Thymus (tissue), 11 donors: ENCODE results near the gene CERS6. TPM values are rescaled to one million over a fixed set of nuclear protein-coding genes. Genes with fewer than 3 reads are reported as not detected.

Source experiments
- DNase-seq, 9 donors: peaks; one replicate each; pipeline ENCODE4 v3.0.0-alpha.2; 2013; ENCODE audit warnings: low spot score in 9 of 9, low read depth in 6 of 9, missing footprints in 1 of 9
- H3K27ac ChIP-seq, 2 donors: one replicate each; pipeline ENCODE4 v1.5.1; 2013; ENCODE audit warnings: control low read depth in 1 of 2, low read depth in 1 of 2, low read length in 1 of 2, mild to moderate bottlenecking in 1 of 2, moderate library complexity in 1 of 2
- H3K27me3 ChIP-seq, 2 donors: one replicate each; pipeline ENCODE4 v1.5.1; 2013; ENCODE audit warnings: low read length in 1 of 2; ENCODE audit not compliant: control insufficient read depth in 2 of 2, insufficient read depth in 1 of 2
- H3K36me3 ChIP-seq, 2 donors: one replicate each; pipeline ENCODE4 v1.5.1; 2013; ENCODE audit warnings: low read length in 1 of 2, mild to moderate bottlenecking in 1 of 2, moderate library complexity in 1 of 2; ENCODE audit not compliant: control insufficient read depth in 2 of 2, insufficient read depth in 2 of 2
- H3K4me1 ChIP-seq, 2 donors: one replicate each; pipeline ENCODE4 v1.5.1; 2013; ENCODE audit warnings: low read length in 2 of 2; ENCODE audit not compliant: control insufficient read depth in 2 of 2, insufficient read depth in 2 of 2
- H3K4me3 ChIP-seq, 2 donors: one replicate each; pipeline ENCODE4 v1.5.1; 2013; ENCODE audit warnings: low read length in 2 of 2, control low read depth in 1 of 2, mild to moderate bottlenecking in 1 of 2
- H3K9me3 ChIP-seq, 2 donors: one replicate each; pipeline ENCODE4 v1.5.1; 2013; ENCODE audit warnings: low read length in 1 of 2, mild to moderate bottlenecking in 1 of 2; ENCODE audit not compliant: control insufficient read depth in 2 of 2, insufficient read depth in 1 of 2
- WGBS: extraction: QIAGEN DNeasy Blood & Tissue Kit; methylation state at CpG from one replicate; pipeline ENCODE4 v1.1.7; 2013; 5-methylcytosine and 5-hydroxymethylcytosine counted together
- polyA plus RNA-seq: library from polyadenylated mRNA; stranded (reverse); fragments of 200-250 nt; gene quantifications from one replicate; pipeline ENCODE4 v1.2.3, GENCODE V29; 2013
- total RNA-seq: library from RNA; stranded (reverse); fragments of 120-200 nt; gene quantifications from one replicate; pipeline ENCODE4 v1.2.4, GENCODE V29; 2013
- donor health status: healthy.

The CERS6 gene
- total and polyA plus RNA-seq, 2 donors, result 12.1 to 26.9 TPM

- no peaks in the 10 kb centered on the region for H3K36me3 ChIP-seq
- H3K4me3 ChIP-seq, result no peak overlapping the region
- H3K27me3 ChIP-seq, result no peaks in the 10 kb centered on the region
- H3K9me3 ChIP-seq, result no peaks in the 10 kb centered on the region
- H3K4me1 ChIP-seq, result peaks cover 0 to 4% of the 10 kb centered on the region in 2 donors
- DNase-seq, result no peak
- H3K27ac ChIP-seq, result no peak overlapping the region
These were observed 213.1 kb downstream of the CERS6 start for GRCh38 chr2:168669151-168669550.

GRCh38 chr2:168670478-168670877, 214.4 kb downstream of the CERS6 start:
- H3K27me3 ChIP-seq, result no peaks in the 10 kb centered on the region
- 84% methylated on average over 1 of the region's 1 CpG for WGBS

GRCh38 chr2:168671932-168672331, 215.9 kb downstream of the CERS6 start:
- no peak overlapping the region for H3K27ac ChIP-seq
- no peaks in the 10 kb centered on the region for H3K9me3 ChIP-seq
- H3K36me3 ChIP-seq, result no peaks in the 10 kb centered on the region
- 95% methylated on average over 2 of the region's 2 CpGs for WGBS
- peaks cover 0 to 4% of the 10 kb centered on the region in 2 donors for H3K4me1 ChIP-seq
- no peak overlapping the region for H3K4me3 ChIP-seq
- no peak for DNase-seq
- H3K27me3 ChIP-seq, result no peaks in the 10 kb centered on the region

More at GRCh38 chr2:168670478-168670877, 214.4 kb downstream of the CERS6 start:
- DNase-seq, result no peak
- Histone ChIP-seq H3K27ac (no peak overlapping the region), H3K4me1 (peaks cover 0 to 4% of the 10 kb centered on the region in 2 donors), H3K9me3 (no peaks in the 10 kb centered on the region), H3K4me3 (no peak overlapping the region), H3K36me3 (no peaks in the 10 kb centered on the region)

- Histone ChIP-seq H3K36me3 (no peaks in the 10 kb centered on the region), H3K4me1 (no peaks in the 10 kb centered on the region), H3K27me3 (no peaks in the 10 kb centered on the region), H3K9me3 (no peaks in the 10 kb centered on the region), H3K4me3 (no peak overlapping the region), H3K27ac (no peak overlapping the region)
- no peak for DNase-seq
- 97% methylated on average over 10 of the region's 10 CpGs for WGBS
These were observed 217.5 kb downstream of the CERS6 start for GRCh38 chr2:168673265-168674189.

- 98% methylated on average over 10 of the region's 10 CpGs for WGBS
- Histone ChIP-seq H3K4me1 (no peaks in the 10 kb centered on the region), H3K4me3 (no peak overlapping the region), H3K36me3 (no peaks in the 10 kb centered on the region), H3K27me3 (no peaks in the 10 kb centered on the region), H3K9me3 (no peaks in the 10 kb centered on the region), H3K27ac (no peak overlapping the region)
- no peak for DNase-seq
These were observed 222.2 kb downstream of the CERS6 start for GRCh38 chr2:168678153-168678853.

GRCh38 chr2:168679081-168679480, 223.0 kb downstream of the CERS6 start:
- Histone ChIP-seq H3K27ac (no peak overlapping the region), H3K36me3 (no peaks in the 10 kb centered on the region), H3K4me1 (no peaks in the 10 kb centered on the region), H3K4me3 (no peak overlapping the region), H3K9me3 (no peaks in the 10 kb centered on the region), H3K27me3 (no peaks in the 10 kb centered on the region)
- no peak for DNase-seq
- 94% methylated on average over 4 of the region's 4 CpGs for whole genome bisulfite sequencing

- no peak for DNase-seq
- WGBS, result 98% methylated on average over 8 of the region's 8 CpGs
- Histone ChIP-seq H3K27ac (no peak overlapping the region), H3K4me3 (no peak overlapping the region), H3K4me1 (no peaks in the 10 kb centered on the region), H3K9me3 (no peaks in the 10 kb centered on the region), H3K36me3 (no peaks in the 10 kb centered on the region), H3K27me3 (no peaks in the 10 kb centered on the region)
These were observed 223.8 kb downstream of the CERS6 start for GRCh38 chr2:168679741-168680310.

- Histone ChIP-seq H3K27me3 (no peaks in the 10 kb centered on the region), H3K36me3 (no peaks in the 10 kb centered on the region), H3K4me3 (no peak overlapping the region), H3K27ac (no peak overlapping the region), H3K9me3 (no peaks in the 10 kb centered on the region), H3K4me1 (no peaks in the 10 kb centered on the region)
- 97% methylated on average over 1 of the region's 1 CpG for WGBS
- no peak for DNase-seq
These were observed 227.9 kb downstream of the CERS6 start for GRCh38 chr2:168683996-168684395.
